Liver (tissue), 9 donors: ENCODE results near the gene ARNT2. TPM values are rescaled to one million over a fixed set of nuclear protein-coding genes. Genes with fewer than 3 reads are reported as not detected.

ENCODE experiments used
- DNase-seq: peaks from one replicate; pipeline ENCODE4 v3.0.0-alpha.2; 2017; ENCODE audit warnings: low spot score
- H3K27ac ChIP-seq, 2 donors: one replicate each; pipeline ENCODE4 v1.7.0; 2013; ENCODE audit warnings: inconsistent platforms in 2 of 2, low read length in 2 of 2, control low read depth in 1 of 2, low read depth in 1 of 2, mild to moderate bottlenecking in 1 of 2
- H3K27me3 ChIP-seq, 4 donors: one replicate each; pipeline versions ENCODE4 v1.6.1 to v1.7.0; 2013; ENCODE audit warnings: low read length in 3 of 4, inconsistent platforms in 1 of 4, mild to moderate bottlenecking in 1 of 4, moderate library complexity in 1 of 4; ENCODE audit not compliant: control insufficient read depth in 4 of 4, insufficient read depth in 4 of 4
- H3K36me3 ChIP-seq, 4 donors: one replicate each; pipeline versions ENCODE4 v1.6.1 to v1.7.0; 2013; ENCODE audit warnings: low read length in 3 of 4, mild to moderate bottlenecking in 3 of 4, low read depth in 1 of 4, moderate library complexity in 1 of 4; ENCODE audit not compliant: control insufficient read depth in 4 of 4, insufficient read depth in 3 of 4
- H3K4me1 ChIP-seq, 4 donors: one replicate each; pipeline versions ENCODE4 v1.6.1 to v1.7.0; 2013; ENCODE audit warnings: low read length in 3 of 4, mild to moderate bottlenecking in 3 of 4, moderate library complexity in 1 of 4; ENCODE audit not compliant: control insufficient read depth in 4 of 4, insufficient read depth in 4 of 4
- H3K4me3 ChIP-seq, 3 donors: one replicate each; pipeline versions ENCODE4 v1.6.1 to v1.7.0; 2013; ENCODE audit warnings: low read length in 3 of 3, control low read depth in 1 of 3, low read depth in 1 of 3, mild to moderate bottlenecking in 1 of 3
- H3K9ac ChIP-seq, 2 donors: one replicate each; pipeline ENCODE4 v1.7.0; 2013; ENCODE audit warnings: low read length in 2 of 2, mild to moderate bottlenecking in 2 of 2, moderate library complexity in 2 of 2, control low read depth in 1 of 2, low read depth in 1 of 2
- H3K9me3 ChIP-seq, 4 donors: one replicate each; pipeline versions ENCODE4 v1.6.1 to v1.7.0; 2013; ENCODE audit warnings: low read length in 3 of 4; ENCODE audit not compliant: control insufficient read depth in 4 of 4
- ATF3 ChIP-seq: IDR thresholded peaks from 2 replicates; pipeline ENCODE4 v1.6.1; 2016; ENCODE audit warnings: antibody characterized with exemption
- CTCF ChIP-seq: fragments of 150-350 bp; IDR thresholded peaks from 2 replicates; pipeline ENCODE4 v1.5.1; 2017; ENCODE audit warnings: improper control_type of control experiment, low read depth, low read length; ENCODE audit not compliant: missing input control
- FOXA2 ChIP-seq: IDR thresholded peaks from 2 replicates; pipeline ENCODE4 v1.6.1; 2016; ENCODE audit warnings: antibody characterized with exemption
- GABPA ChIP-seq, 2 donors: IDR thresholded peaks in 1 of 2; conservative IDR thresholded peaks in 1 of 2; 2 replicates each; pipeline ENCODE4 v1.6.1; 2016; ENCODE audit warnings: antibody characterized with exemption in 2 of 2, mild to moderate bottlenecking in 1 of 2, moderate library complexity in 1 of 2
- HNF4A ChIP-seq, 2 donors: conservative IDR thresholded peaks; 2 replicates each; pipeline ENCODE4 v1.6.1; 2016; ENCODE audit warnings: antibody characterized with exemption in 2 of 2, mild to moderate bottlenecking in 2 of 2
- HNF4G ChIP-seq: IDR thresholded peaks from 2 replicates; pipeline ENCODE4 v1.6.1; 2016; ENCODE audit warnings: antibody characterized with exemption
- JUND ChIP-seq, 2 donors: IDR thresholded peaks; 2 replicates each; pipeline ENCODE4 v1.6.1; 2016; ENCODE audit warnings: antibody characterized with exemption in 2 of 2
- MAX ChIP-seq: IDR thresholded peaks from 2 replicates; pipeline ENCODE4 v1.6.1; 2016; ENCODE audit warnings: antibody characterized with exemption
- NR2F2 ChIP-seq: IDR thresholded peaks from 2 replicates; pipeline ENCODE4 v1.6.1; 2016; ENCODE audit warnings: antibody characterized with exemption
- RAD21 ChIP-seq, 2 donors: IDR thresholded peaks; 2 replicates each; pipeline ENCODE4 v1.6.1; 2016; ENCODE audit warnings: antibody characterized with exemption in 2 of 2, mild to moderate bottlenecking in 2 of 2
- REST ChIP-seq: IDR thresholded peaks from 2 replicates; pipeline ENCODE4 v1.6.1; 2016; ENCODE audit warnings: antibody characterized with exemption, mild to moderate bottlenecking
- RXRA ChIP-seq, 2 donors: IDR thresholded peaks; 2 replicates each; pipeline ENCODE4 v1.6.1; 2017 to 2018; ENCODE audit warnings: antibody characterized with exemption in 2 of 2, mild to moderate bottlenecking in 1 of 2
- SP1 ChIP-seq: IDR thresholded peaks from 2 replicates; pipeline ENCODE4 v1.6.1; 2018; ENCODE audit warnings: antibody characterized with exemption, mild to moderate bottlenecking
- TAF1 ChIP-seq: conservative IDR thresholded peaks from 2 replicates; pipeline ENCODE4 v1.6.1; 2016; ENCODE audit warnings: antibody characterized with exemption, mild to moderate bottlenecking
- YY1 ChIP-seq: IDR thresholded peaks from 2 replicates; pipeline ENCODE4 v1.6.1; 2016; ENCODE audit warnings: antibody characterized with exemption, mild to moderate bottlenecking
- WGBS: extraction: QIAGEN DNeasy Blood & Tissue Kit; methylation state at CpG from one replicate; pipeline ENCODE4 v1.1.7; 2013; 5-methylcytosine and 5-hydroxymethylcytosine counted together
- polyA plus RNA-seq, 2 donors: library from polyadenylated mRNA; stranded (reverse) in 1 of 2; unstranded in 1 of 2; fragments of 200-250 nt in 1 of 2; fragments of >200 nt in 1 of 2; fragmentation: Nextera tagmentation in 1 of 2; extraction: Ambion mirVana in 1 of 2; gene quantifications; one replicate each; pipeline versions ENCODE4 v1.2.1 to v1.2.3, GENCODE V29; 2013 to 2015
- total RNA-seq, 2 donors: library from RNA; depleted of rRNA; stranded (reverse); fragments of >200 nt; gene quantifications; one replicate each; pipeline ENCODE4 v1.2.3, GENCODE V29; 2014
- donor health status: healthy.
- donor health status: healthy.
- donor health status: healthy.
- donor health status: healthy.
- donor health status: healthy.

The ARNT2 gene
- total and polyA plus RNA-seq, 4 donors = 0.17 to 0.92 (median 0.54) TPM

- whole genome bisulfite sequencing = 55% methylated on average over 8 of the region's 8 CpGs
- no peak overlapping the region for H3K9ac ChIP-seq
Observed at GRCh38 chr15:80473286-80474223, 69.4 kb downstream of the ARNT2 start.

GRCh38 chr15:80474224-80475215 is 70.3 kb downstream of the ARNT2 start:
- no peak for DNase-seq
- no peak overlapping the region for H3K4me3 ChIP-seq
- 64% methylated on average over 9 of the region's 9 CpGs for WGBS
- H3K9me3 ChIP-seq = peaks cover 0 to 3% (median 3%) of the 10 kb centered on the region in 4 donors
- no peaks in the 10 kb centered on the region for H3K36me3 ChIP-seq
- no peak overlapping the region for H3K9ac ChIP-seq
- no peak overlapping the region for H3K27ac ChIP-seq
- H3K4me1 ChIP-seq = no peaks in the 10 kb centered on the region
- H3K27me3 ChIP-seq = no peaks in the 10 kb centered on the region
- no peak for TF ChIP-seq FOXA2
- TF ChIP-seq HNF4A (conservative IDR thresholded peaks at IDR 0.05) = no peak
- no peak for TF ChIP-seq MAX
- no peak for TF ChIP-seq YY1
- no peak for TF ChIP-seq REST
- no peak for TF ChIP-seq TAF1
- no peak for TF ChIP-seq CTCF
- TF ChIP-seq SP1 = no peak
- no peak for TF ChIP-seq ATF3
- TF ChIP-seq NR2F2 = no peak
- TF ChIP-seq HNF4G = no peak
- TF ChIP-seq GABPA (IDR thresholded peaks at IDR 0.05 in 1 of 2, conservative IDR thresholded peaks at IDR 0.05 in 1 of 2) = no peak
- no peak for TF ChIP-seq RXRA (IDR thresholded peaks at IDR 0.05)
- no peak for TF ChIP-seq RAD21 (IDR thresholded peaks at IDR 0.05)
- no peak for TF ChIP-seq JUND (IDR thresholded peaks at IDR 0.05)

More at GRCh38 chr15:80473286-80474223, 69.4 kb downstream of the ARNT2 start:
- no peaks in the 10 kb centered on the region for H3K27me3 ChIP-seq
- no peaks in the 10 kb centered on the region for H3K36me3 ChIP-seq
- peaks cover 0 to 3% (median 3%) of the 10 kb centered on the region in 4 donors for H3K9me3 ChIP-seq
- no peak for DNase-seq
- no peak overlapping the region for H3K27ac ChIP-seq
- no peak for TF ChIP-seq SP1
- no peak overlapping the region for H3K4me3 ChIP-seq
- H3K4me1 ChIP-seq = no peaks in the 10 kb centered on the region
